NCI-H1694 (cell line): ENCODE results near the gene NAALADL2.
"Not testable (repeated sequence)": the region's sequence is repeated elsewhere in the genome, so short reads cannot be mapped to it uniquely, and the experiment has no call there.

Experiments used
- DNase-seq: peaks from one replicate; lab custom pipeline; 2025; lab: John Stamatoyannopoulos, UW

Gene NAALADL2

GRCh38 chr3:175073219-175073905 is 214.2 kb downstream of the NAALADL2 start:
- no peak for DNase-seq

GRCh38 chr3:175075269-175075668 is 216.1 kb downstream of the NAALADL2 start:
- no peak for DNase-seq

GRCh38 chr3:175077216-175077615 is 218.1 kb downstream of the NAALADL2 start:
- DNase-seq, result no peak

GRCh38 chr3:175082631-175083030 is 223.5 kb downstream of the NAALADL2 start:
- DNase-seq, result peak; percentile 92

GRCh38 chr3:175087128-175087527 is 228.0 kb downstream of the NAALADL2 start:
- not testable (repeated sequence) for DNase-seq

- no peak for DNase-seq
Observed at GRCh38 chr3:175088766-175089380, 229.7 kb downstream of the NAALADL2 start.

GRCh38 chr3:175091426-175092114 is 232.4 kb downstream of the NAALADL2 start:
- no peak for DNase-seq

GRCh38 chr3:175093748-175094147 is 234.6 kb downstream of the NAALADL2 start:
- no peak for DNase-seq

- no peak for DNase-seq
Observed at GRCh38 chr3:175094344-175094743, 235.2 kb downstream of the NAALADL2 start.

GRCh38 chr3:175098644-175099043 is 239.5 kb downstream of the NAALADL2 start:
- DNase-seq, result no peak

- no peak for DNase-seq
Observed at GRCh38 chr3:175102161-175102560, 243.0 kb downstream of the NAALADL2 start.

- DNase-seq, result no peak
Observed at GRCh38 chr3:175103298-175103697, 244.2 kb downstream of the NAALADL2 start.

- no peak for DNase-seq
Observed at GRCh38 chr3:175105066-175105465, 245.9 kb downstream of the NAALADL2 start.

GRCh38 chr3:175107231-175107630 is 248.1 kb downstream of the NAALADL2 start:
- no peak for DNase-seq

GRCh38 chr3:175107995-175108394 is 248.9 kb downstream of the NAALADL2 start:
- no peak for DNase-seq

- no peak for DNase-seq
Observed at GRCh38 chr3:175108613-175109151, 249.5 kb downstream of the NAALADL2 start.

- DNase-seq, result no peak
Observed at GRCh38 chr3:175111036-175111435, 251.9 kb downstream of the NAALADL2 start.

- DNase-seq, result no peak
Observed at GRCh38 chr3:175118382-175118941, 259.3 kb downstream of the NAALADL2 start.

- DNase-seq, result no peak
Observed at GRCh38 chr3:175121225-175121624, 262.1 kb downstream of the NAALADL2 start.

- DNase-seq, result no peak
Observed at GRCh38 chr3:175127075-175127662, 268.0 kb downstream of the NAALADL2 start.

- no peak for DNase-seq
Observed at GRCh38 chr3:175129126-175129525, 270.0 kb downstream of the NAALADL2 start.

GRCh38 chr3:175129571-175129970 is 270.4 kb downstream of the NAALADL2 start:
- no peak for DNase-seq
